GM12878 (cell line): Measurements from ENCODE around the gene PTGIS. TPM values are rescaled to one million over a fixed set of nuclear protein-coding genes. Genes with fewer than 3 reads are reported as not detected.

Experiments
- ATAC-seq: fragments of 200-7000 bp; cut with Tn5 transposase; 3 replicates; pipeline ENCODE4 v1.9.1; 2020; ENCODE audit warnings: mild to moderate bottlenecking, moderate library complexity
- BruUV-seq: library from RNA; stranded (reverse); fragments of 400-500 nt; replicated peaks from 2 replicates; lab custom pipeline; 2021; lab: Mats Ljungman, UMichigan
- CTCF ChIA-PET: fragments of 300-600 bp; sonication (Branson Sonifier 250); formaldehyde crosslinking; extraction: SDS; loops from one replicate; lab custom pipeline; 2021; ENCODE audit warnings: inconsistent platforms; lab: Yijun Ruan, JAX
- POLR2A ChIA-PET: fragments of 350-600 bp; formaldehyde crosslinking; extraction: SDS; loops from one replicate; lab custom pipeline; 2021; ENCODE audit warnings: inconsistent platforms; lab: Charles Lee
- RAD21 ChIA-PET: fragments of 300-600 bp; sonication (Branson Sonifier 250); formaldehyde crosslinking; loops from one replicate; lab custom pipeline; 2023; ENCODE audit warnings: antibody characterized with exemption; ENCODE audit not compliant: unreplicated experiment; lab: Charles Lee
- SMC1A ChIA-PET: fragments of 300-600 bp; sonication (Branson Sonifier 250); formaldehyde crosslinking; loops from one replicate; lab custom pipeline; 2023; ENCODE audit not compliant: unreplicated experiment, uncharacterized antibody; lab: Charles Lee
- DNase-seq: peaks from one replicate; pipeline ENCODE4 v3.0.0-alpha.2; 2011; ENCODE audit warnings: low read depth, low spot score
- FAIRE-seq: peaks from 3 replicates; lab custom pipeline; 2011; peaks lifted over from hg19 to GRCh38; lab: Jason Lieb, UNC
- H2AFZ ChIP-seq: 2 replicates; pipeline ENCODE4 v1.6.0; 2011; ENCODE audit warnings: low read depth, low read length, control low read depth; ENCODE audit not compliant: control insufficient read depth
- H3K27ac ChIP-seq: 2 replicates; pipeline ENCODE4 v1.5.1; 2011; ENCODE audit warnings: control low read depth; ENCODE audit not compliant: control insufficient read depth, insufficient read depth
- H3K27me3 ChIP-seq, 2 experiments: replicated peaks in 1 of 2; 2 replicates each; pipeline versions ENCODE4 v1.6.0 to v1.6.1; 2011; ENCODE audit warnings: low read length in 1 of 2; ENCODE audit not compliant: control insufficient read depth in 2 of 2, insufficient read depth in 2 of 2
- H3K36me3 ChIP-seq, 2 experiments: 2 replicates each; pipeline ENCODE4 v1.5.1; 2011; ENCODE audit warnings: low read length in 1 of 2; ENCODE audit not compliant: control insufficient read depth in 2 of 2, insufficient read depth in 2 of 2
- H3K4me1 ChIP-seq: 2 replicates; pipeline ENCODE4 v1.6.1; 2011; ENCODE audit warnings: mild to moderate bottlenecking, low read length, moderate library complexity, mixed read lengths; ENCODE audit not compliant: control insufficient read depth, insufficient read depth
- H3K4me2 ChIP-seq: 2 replicates; pipeline ENCODE4 v1.6.0; 2011; ENCODE audit warnings: control low read depth; ENCODE audit not compliant: control insufficient read depth, insufficient read depth
- H3K4me3 ChIP-seq: fragments of 200-600 bp; sonication (generic); 2 replicates; pipeline ENCODE4 v1.5.1; 2016
- H3K79me2 ChIP-seq: 2 replicates; pipeline ENCODE4 v1.6.0; 2011; ENCODE audit warnings: low read length; ENCODE audit not compliant: control insufficient read depth, insufficient read depth
- H3K9ac ChIP-seq: 2 replicates; pipeline ENCODE4 v1.8.0; 2011; ENCODE audit warnings: low read length, control low read depth, mixed read lengths; ENCODE audit not compliant: control insufficient read depth, insufficient read depth
- H3K9me3 ChIP-seq: replicated peaks from 3 replicates; pipeline ENCODE4 v1.5.1; 2011; ENCODE audit warnings: mild to moderate bottlenecking, low read length; ENCODE audit not compliant: control insufficient read depth, insufficient read depth
- H4K20me1 ChIP-seq: 2 replicates; pipeline ENCODE4 v1.6.0; 2011; ENCODE audit not compliant: control insufficient read depth, insufficient read depth
- BCL11A ChIP-seq: IDR thresholded peaks from 2 replicates; pipeline ENCODE4 v1.6.1; 2011; ENCODE audit warnings: low read depth, low read length
- BRCA1 ChIP-seq: IDR thresholded peaks from 2 replicates; pipeline ENCODE4 v1.6.1; 2011; ENCODE audit warnings: low read depth, low read length, improper control_type of control experiment
- MYB ChIP-seq: fragments of 150-350 bp; IDR thresholded peaks from 2 replicates; pipeline ENCODE4 v1.6.1; 2014; ENCODE audit warnings: mild to moderate bottlenecking, low read depth, low read length, borderline replicate concordance
- RAD51 ChIP-seq: fragments of 450-650 bp; IDR thresholded peaks from 2 replicates; pipeline ENCODE4 v1.6.1; 2016; ENCODE audit warnings: moderate library complexity, mild to moderate bottlenecking, inconsistent platforms
- SREBF1 ChIP-seq: IDR thresholded peaks from 2 replicates; pipeline ENCODE4 v1.6.1; 2012; ENCODE audit warnings: mild to moderate bottlenecking, low read length
- TCF7 ChIP-seq: IDR thresholded peaks from 2 replicates; pipeline ENCODE4 v1.6.1; 2014; ENCODE audit warnings: antibody characterized with exemption, borderline replicate concordance
- WGBS: methylation state at CpG from one replicate; pipeline ENCODE4 v1.1.6; 2016; ENCODE audit warnings: low lambda C conversion rate; ENCODE audit not compliant: insufficient replicate concordance, insufficient coverage; ENCODE audit errors: missing lambda C conversion rate; 5-methylcytosine and 5-hydroxymethylcytosine counted together
- in situ Hi-C: fragments of 300-500 bp; cut with MboI; formaldehyde crosslinking; loops from 9 replicates; pipeline ENCODE4 v1.14.3; 2018; ENCODE audit warnings: mixed read lengths
- intact Hi-C: fragments of 100-400 bp; cut with micrococcal nuclease; formaldehyde crosslinking; loops from one replicate; pipeline ENCODE4 v1.14.2; 2022; ENCODE audit not compliant: unreplicated experiment
- polyA plus RNA-seq, 11 experiments: library from polyadenylated mRNA; depleted of rRNA in 4 of 11; unstranded in 6 of 11; stranded (reverse) in 5 of 11; fragments of >200 nt; fragmentation: Nextera tagmentation in 4 of 11; fragmentation: Illumina TruSeq in 1 of 11; extraction: Ambion mirVana in 4 of 11; extraction: Trizol in 1 of 11; gene quantifications; 1 replicate in 1 of 11; 2 replicates in 10 of 11; pipeline versions ENCODE4 v1.2.1 to v1.2.3, GENCODE V29; 2011 to 2016; ENCODE audit warnings: inconsistent platforms in 2 of 11, missing spikeins in 2 of 11, low read depth in 1 of 11
- total RNA-seq, 4 experiments: library from RNA; depleted of rRNA in 3 of 4; stranded (reverse); fragments of >200 nt in 3 of 4; fragmentation: Illumina TruSeq in 1 of 4; extraction: Trizol in 1 of 4; gene quantifications; 2 replicates each; pipeline versions ENCODE4 v1.2.1 to v1.2.3, GENCODE V29; 2013 to 2021
- TF ChIP-seq, protein P1 (sequence below): fragments of 450-650 bp; IDR thresholded peaks from 2 replicates; pipeline ENCODE4 v1.6.1; 2018; ENCODE audit warnings: borderline replicate concordance, mild to moderate bottlenecking; ENCODE audit not compliant: partially characterized antibody
- TF ChIP-seq, protein P2 (sequence below): IDR thresholded peaks from 2 replicates; pipeline ENCODE4 v1.6.1; 2011; ENCODE audit warnings: low read depth, low read length, improper control_type of control experiment, borderline replicate concordance

Gene PTGIS
- total and polyA plus RNA-seq, 10 of the 15 experiments (the other 5 are each of a cell fraction or from before 2014, with no cell fraction given), result 0.10 TPM; not detected in 9

DNA sequence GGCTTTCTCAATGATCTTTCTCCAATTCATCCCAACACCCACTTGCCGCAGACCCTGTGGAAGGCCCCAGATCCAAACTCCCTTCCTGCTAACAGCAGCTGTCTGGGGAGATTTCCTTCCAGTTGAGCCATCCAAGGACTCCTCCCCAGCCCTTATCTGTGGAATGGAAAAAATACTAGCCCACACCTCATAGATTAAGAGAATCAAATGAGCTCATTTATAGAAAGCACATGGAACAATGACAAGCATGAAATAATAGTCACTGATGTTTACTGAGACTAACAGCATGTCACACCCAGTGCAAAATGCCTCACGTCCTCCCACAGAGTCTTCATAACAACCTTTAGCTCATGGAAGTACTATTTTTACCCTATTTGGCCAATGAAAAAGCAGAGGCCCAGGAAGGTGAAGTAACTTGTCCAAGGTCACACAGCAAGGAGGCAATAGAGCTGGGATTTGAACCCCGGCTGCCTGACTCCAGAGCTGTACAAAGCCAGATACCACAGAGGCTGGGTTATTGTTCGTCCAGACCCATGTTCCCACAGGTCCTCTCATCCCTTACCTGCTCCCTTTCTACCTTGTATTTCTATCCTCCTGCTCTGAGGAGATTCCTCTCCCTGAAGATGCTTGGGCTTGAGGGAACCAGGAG, 23.4 kb upstream of the PTGIS start (continued):
- TF ChIP-seq, protein P1, sequence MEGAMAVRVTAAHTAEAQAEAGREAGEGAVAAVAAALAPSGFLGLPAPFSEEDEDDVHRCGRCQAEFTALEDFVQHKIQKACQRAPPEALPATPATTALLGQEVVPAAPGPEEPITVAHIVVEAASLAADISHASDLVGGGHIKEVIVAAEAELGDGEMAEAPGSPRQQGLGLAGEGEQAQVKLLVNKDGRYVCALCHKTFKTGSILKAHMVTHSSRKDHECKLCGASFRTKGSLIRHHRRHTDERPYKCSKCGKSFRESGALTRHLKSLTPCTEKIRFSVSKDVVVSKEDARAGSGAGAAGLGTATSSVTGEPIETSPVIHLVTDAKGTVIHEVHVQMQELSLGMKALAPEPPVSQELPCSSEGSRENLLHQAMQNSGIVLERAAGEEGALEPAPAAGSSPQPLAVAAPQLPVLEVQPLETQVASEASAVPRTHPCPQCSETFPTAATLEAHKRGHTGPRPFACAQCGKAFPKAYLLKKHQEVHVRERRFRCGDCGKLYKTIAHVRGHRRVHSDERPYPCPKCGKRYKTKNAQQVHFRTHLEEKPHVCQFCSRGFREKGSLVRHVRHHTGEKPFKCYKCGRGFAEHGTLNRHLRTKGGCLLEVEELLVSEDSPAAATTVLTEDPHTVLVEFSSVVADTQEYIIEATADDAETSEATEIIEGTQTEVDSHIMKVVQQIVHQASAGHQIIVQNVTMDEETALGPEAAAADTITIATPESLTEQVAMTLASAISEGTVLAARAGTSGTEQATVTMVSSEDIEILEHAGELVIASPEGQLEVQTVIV, result no peak
- TF ChIP-seq, protein P2, sequence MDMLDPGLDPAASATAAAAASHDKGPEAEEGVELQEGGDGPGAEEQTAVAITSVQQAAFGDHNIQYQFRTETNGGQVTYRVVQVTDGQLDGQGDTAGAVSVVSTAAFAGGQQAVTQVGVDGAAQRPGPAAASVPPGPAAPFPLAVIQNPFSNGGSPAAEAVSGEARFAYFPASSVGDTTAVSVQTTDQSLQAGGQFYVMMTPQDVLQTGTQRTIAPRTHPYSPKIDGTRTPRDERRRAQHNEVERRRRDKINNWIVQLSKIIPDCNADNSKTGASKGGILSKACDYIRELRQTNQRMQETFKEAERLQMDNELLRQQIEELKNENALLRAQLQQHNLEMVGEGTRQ, result no peak

DNA sequence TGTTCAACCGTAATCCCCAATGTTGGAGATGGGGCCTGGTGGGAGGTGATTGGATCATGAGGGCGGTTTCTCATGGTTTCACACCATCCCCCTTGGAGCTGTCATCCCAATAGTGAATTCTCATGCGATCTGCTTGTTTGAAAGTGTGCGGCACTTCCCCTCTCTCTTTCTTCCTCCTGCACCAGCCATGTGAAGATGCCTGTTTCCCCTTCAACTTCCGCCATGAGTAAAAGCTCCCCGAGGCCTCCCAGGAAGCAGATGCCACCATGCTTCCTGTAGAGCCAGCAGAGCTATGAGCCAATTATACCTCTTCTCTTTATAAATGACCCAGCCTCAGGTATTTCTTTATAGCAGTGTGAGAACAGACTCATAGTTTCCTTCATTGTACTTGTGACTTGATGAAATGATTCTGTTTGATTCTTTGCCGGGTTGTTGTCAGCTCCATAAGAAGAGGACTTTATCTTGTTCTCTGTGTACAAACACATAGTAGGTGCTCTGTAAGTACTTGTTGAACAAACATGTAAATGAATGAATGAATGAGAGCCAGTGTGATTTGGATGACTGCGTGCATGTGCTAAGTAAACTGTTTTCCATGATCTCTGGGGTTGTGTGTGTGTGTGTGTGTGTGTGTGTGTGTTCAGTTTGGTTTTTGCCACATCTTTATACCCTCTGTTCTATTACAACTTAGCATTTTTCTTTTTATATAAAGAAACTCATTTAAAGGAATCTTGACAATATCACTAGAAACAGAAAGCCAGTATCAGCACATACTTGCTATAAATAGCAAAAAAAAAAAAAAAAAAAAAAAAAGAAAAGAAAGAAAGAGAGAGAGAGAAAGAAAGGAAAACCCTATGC, 22.5 kb upstream of the PTGIS start:
- ChIA-PET RAD21 (no interaction called here), CTCF (interaction anchor here (0.7 to 1.2 kb wide), 3 partner anchors 10 to 18 kb away, joined by 3 to 4 read pairs (median 3); no protein-coding TSS in a partner anchor), SMC1A (interaction anchor here (0.6 kb wide), 2 partner anchors 215 to 686 kb away, joined by 3 read pairs; no protein-coding TSS in a partner anchor), POLR2A (no interaction called here)
- in situ Hi-C loops (no loop called here), intact Hi-C loops (no loop called here)
- no peaks in the 10 kb centered on the region for H3K9me3 ChIP-seq
- H3K36me3 ChIP-seq, result no peaks in the 10 kb centered on the region
- no peaks in the 10 kb centered on the region for H3K4me1 ChIP-seq
- no peak overlapping the region for H3K4me2 ChIP-seq
- no peak for DNase-seq
- no peak overlapping the region for H3K9ac ChIP-seq
- no peak overlapping the region for H3K4me3 ChIP-seq
- no peak for ATAC-seq
- H4K20me1 ChIP-seq, result no peaks in the 10 kb centered on the region
- no TSS peak for BruUV-seq
- no peaks in the 10 kb centered on the region for H3K79me2 ChIP-seq
- H2AFZ ChIP-seq, result no peak overlapping the region
- no peak for FAIRE-seq
- 35% methylated on average over 8 of the region's 8 CpGs for WGBS
- H3K27me3 ChIP-seq, result no peaks in the 10 kb centered on the region; a peak in 2 of 4 replicates
- H3K27ac ChIP-seq, result no peak overlapping the region
- no peak for TF ChIP-seq SREBF1
- TF ChIP-seq BRCA1, result no peak
- TF ChIP-seq TCF7, result no peak
- TF ChIP-seq RAD51, result no peak
- no peak for TF ChIP-seq BCL11A
- TF ChIP-seq MYB, result no peak
